Measurements from ENCODE around the gene GRPR.
"Not testable (repeated sequence)": the region's sequence is repeated elsewhere in the genome, so short reads cannot be mapped to it uniquely, and the experiment has no call there.

GRPR gene

GRCh38 chrX:16177260-16177659, 53.9 kb downstream of the GRPR start:
- no peak for DNase-seq (ENCODE audit: low read depth in 2 of 2)

- not testable (repeated sequence) for DNase-seq (ENCODE audit: low read depth in 2 of 2)
Measured at GRCh38 chrX:16183843-16184242, 60.5 kb downstream of the GRPR start.

GRCh38 chrX:16185725-16186136, 62.4 kb downstream of the GRPR start:
- DNase-seq (ENCODE audit: low read depth in 2 of 2) = peak; percentile 36 to 41

- DNase-seq (ENCODE audit: low read depth in 2 of 2) = no peak
Measured at GRCh38 chrX:16186380-16187007, 63.1 kb downstream of the GRPR start.

GRCh38 chrX:16187024-16187760, 63.8 kb downstream of the GRPR start:
- no peak for DNase-seq (ENCODE audit: low read depth in 2 of 2)

GRCh38 chrX:16188687-16189086, 65.3 kb downstream of the GRPR start:
- DNase-seq (ENCODE audit: low read depth in 2 of 2) = no peak

- no peak for DNase-seq (ENCODE audit: low read depth in 2 of 2)
Measured at GRCh38 chrX:16191605-16192004, 68.2 kb downstream of the GRPR start.

- DNase-seq (ENCODE audit: low read depth in 2 of 2) = no peak
Measured at GRCh38 chrX:16196829-16197228, 73.5 kb downstream of the GRPR start.

GRCh38 chrX:16199343-16199742, 76.0 kb downstream of the GRPR start:
- no peak for DNase-seq (ENCODE audit: low read depth in 2 of 2)

- DNase-seq (ENCODE audit: low read depth in 2 of 2) = no peak
Measured at GRCh38 chrX:16202943-16203342, 79.6 kb downstream of the GRPR start.

Measured in fibroblast of skin of left biceps (primary cell).